Measurements from ENCODE around the gene EIF3K.

Gene EIF3K

DNA sequence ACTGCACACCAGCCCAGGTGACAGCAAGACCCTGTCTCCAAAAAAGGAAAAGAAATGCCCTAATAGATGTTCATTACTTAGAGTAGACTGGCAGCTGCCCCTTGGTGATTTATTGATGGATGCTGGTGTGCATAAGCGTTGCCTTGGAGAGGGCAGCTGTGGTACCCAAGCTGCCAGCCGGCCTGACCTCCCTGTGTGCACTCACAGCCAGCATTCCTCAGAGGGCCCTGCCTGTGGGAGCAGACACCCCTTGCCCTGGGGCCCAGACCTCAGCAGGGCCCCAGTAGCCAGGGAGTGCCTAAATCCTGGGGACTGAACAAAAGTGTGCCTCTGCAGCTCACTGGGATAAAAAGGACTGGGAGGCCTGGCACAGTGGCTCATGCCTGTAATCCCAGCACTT lies 20.7 kb downstream of the EIF3K start:
- no peak overlapping the region for H3K4me3 ChIP-seq (ENCODE audit: low read length)
- no peaks in the 10 kb centered on the region for H3K27me3 ChIP-seq (ENCODE audit: control insufficient read depth, insufficient read depth, low read length)
- no peak overlapping the region for H3K4me2 ChIP-seq (ENCODE audit: low read length)
- H3K36me3 ChIP-seq (ENCODE audit: insufficient read depth, low read length), result peaks cover 18% of the 10 kb centered on the region
- H3K4me1 ChIP-seq (ENCODE audit: control insufficient read depth, insufficient read depth, low read length), result peaks cover 3% of the 10 kb centered on the region
- H3K9me3 ChIP-seq (replicated peaks; ENCODE audit: low read length), result no peaks in the 10 kb centered on the region
- H3K9ac ChIP-seq (ENCODE audit: low read depth, low read length), result no peak overlapping the region

DNA sequence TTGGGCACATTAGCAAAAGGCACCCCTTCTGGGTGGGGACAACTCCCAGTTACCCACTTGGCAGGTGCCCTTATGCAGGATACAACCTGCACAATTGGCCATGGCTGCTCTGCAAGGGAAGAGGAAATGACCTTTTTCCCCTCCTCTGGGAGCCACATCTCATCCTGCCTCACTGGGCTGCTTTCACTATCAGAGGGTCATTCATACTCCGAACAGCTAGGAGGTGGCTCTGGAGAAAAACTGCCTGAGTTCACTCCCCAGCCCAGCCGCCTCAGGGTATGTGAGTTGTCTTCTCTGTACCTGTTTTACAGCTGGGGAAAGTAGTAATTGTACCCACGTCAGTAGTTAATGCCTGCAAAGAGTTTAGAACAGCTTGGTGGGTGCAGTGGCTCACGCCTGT lies 21.4 kb downstream of the EIF3K start:
- no peaks in the 10 kb centered on the region for H3K4me1 ChIP-seq (ENCODE audit: control insufficient read depth, insufficient read depth, low read length)
- H3K4me3 ChIP-seq (ENCODE audit: low read length), result no peak overlapping the region
- no peak overlapping the region for H3K4me2 ChIP-seq (ENCODE audit: low read length)
- no peaks in the 10 kb centered on the region for H3K9me3 ChIP-seq (replicated peaks; ENCODE audit: low read length)
- H3K27me3 ChIP-seq (ENCODE audit: control insufficient read depth, insufficient read depth, low read length), result no peaks in the 10 kb centered on the region
- H3K36me3 ChIP-seq (ENCODE audit: insufficient read depth, low read length), result peaks cover 12% of the 10 kb centered on the region
- no peak overlapping the region for H3K9ac ChIP-seq (ENCODE audit: low read depth, low read length)

DNA sequence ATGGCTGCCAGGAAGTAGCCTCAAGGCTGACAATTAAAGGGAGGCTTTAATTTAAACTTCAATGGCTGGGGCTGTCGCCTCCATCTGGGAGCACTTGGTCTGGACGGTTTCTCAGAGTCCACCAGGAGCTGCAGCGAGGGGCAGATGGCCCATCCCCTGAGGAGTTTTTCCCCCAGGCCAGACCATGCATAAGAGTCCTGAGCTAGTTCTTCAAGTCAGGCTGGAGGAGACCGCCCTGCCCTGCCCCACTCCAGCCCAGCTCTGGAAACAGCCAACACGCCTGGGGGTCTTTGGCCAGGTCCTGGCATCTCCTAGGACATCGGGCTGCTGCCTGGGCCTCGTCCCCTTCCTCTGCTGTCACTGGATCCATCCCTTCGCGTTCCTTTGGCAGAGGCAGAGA lies 23.2 kb downstream of the EIF3K start:
- Histone ChIP-seq H3K9me3 (replicated peaks; ENCODE audit: low read length) (no peaks in the 10 kb centered on the region), H3K4me1 (ENCODE audit: control insufficient read depth, insufficient read depth, low read length) (no peaks in the 10 kb centered on the region), H3K4me3 (ENCODE audit: low read length) (no peak overlapping the region), H3K4me2 (ENCODE audit: low read length) (no peak overlapping the region), H3K9ac (ENCODE audit: low read depth, low read length) (no peak overlapping the region), H3K36me3 (ENCODE audit: insufficient read depth, low read length) (peaks cover 3% of the 10 kb centered on the region), H3K27me3 (ENCODE audit: control insufficient read depth, insufficient read depth, low read length) (no peaks in the 10 kb centered on the region)

DNA sequence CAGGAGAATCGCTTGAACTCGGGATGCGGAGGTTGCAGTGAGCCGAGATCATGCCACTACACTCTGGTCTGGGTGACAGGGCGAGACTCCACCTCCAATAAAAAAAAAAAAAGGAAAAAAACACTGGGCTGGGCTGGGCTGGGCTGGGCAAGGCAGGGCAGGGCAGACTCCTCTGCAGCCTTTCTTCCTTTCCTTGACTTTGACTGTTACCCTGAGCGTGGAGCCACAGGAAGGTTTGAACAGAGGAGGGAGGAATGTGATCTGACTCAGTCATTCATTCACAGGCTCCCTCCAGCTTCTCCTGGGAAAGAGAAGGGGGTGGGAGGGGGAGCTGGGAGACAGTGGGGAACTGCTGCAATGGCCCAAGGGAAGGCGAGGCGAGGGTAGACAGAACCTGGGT lies 25.7 kb downstream of the EIF3K start:
- Histone ChIP-seq H3K9ac (ENCODE audit: low read depth, low read length) (no peak overlapping the region), H3K4me2 (ENCODE audit: low read length) (no peak overlapping the region), H3K9me3 (replicated peaks; ENCODE audit: low read length) (no peaks in the 10 kb centered on the region), H3K27me3 (ENCODE audit: control insufficient read depth, insufficient read depth, low read length) (no peaks in the 10 kb centered on the region), H3K4me1 (ENCODE audit: control insufficient read depth, insufficient read depth, low read length) (no peaks in the 10 kb centered on the region), H3K36me3 (ENCODE audit: insufficient read depth, low read length) (peaks cover 3% of the 10 kb centered on the region), H3K4me3 (ENCODE audit: low read length) (no peak overlapping the region)

DNA sequence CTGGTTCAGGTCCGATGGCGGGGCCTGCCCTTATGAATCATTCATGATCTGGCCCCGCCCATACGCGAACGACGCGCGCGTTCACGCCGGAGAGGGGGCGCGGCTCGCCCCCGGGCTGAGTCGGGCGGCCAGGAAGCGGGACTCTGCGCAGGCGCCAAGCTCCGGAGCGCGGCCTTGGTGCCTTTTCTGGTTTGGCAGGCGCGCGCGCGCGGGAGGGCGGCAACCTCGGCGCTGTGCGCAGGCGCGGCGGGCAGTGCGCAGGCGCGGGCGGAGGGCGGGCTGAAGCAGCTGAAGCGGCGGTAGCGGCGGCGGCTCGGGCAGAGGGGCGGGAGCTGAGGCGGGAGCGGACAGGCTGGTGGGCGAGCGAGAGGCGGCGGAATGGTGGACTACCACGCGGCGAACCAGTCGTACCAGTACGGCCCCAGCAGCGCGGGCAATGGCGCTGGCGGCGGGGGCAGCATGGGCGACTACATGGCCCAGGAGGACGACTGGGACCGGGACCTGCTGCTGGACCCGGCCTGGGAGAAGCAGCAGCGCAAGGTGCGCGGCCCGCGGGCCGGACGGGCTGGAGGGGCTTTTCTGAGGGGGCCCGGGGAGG lies 28.5 kb downstream of the EIF3K start, which contains the start of gene ACTN4:
ACTN4 (plus strand) TSS at position 282 of the 598 bp plus-strand sequence; CDS start at position 379, 97 bp downstream.
- peak within 1 kb of the TSS; percentile 97 for H3K4me2 ChIP-seq (ENCODE audit: low read length)
- H3K4me3 ChIP-seq (ENCODE audit: low read length), result peak within 1 kb of the TSS; percentile 97
- no peaks in the 10 kb centered on the region for H3K27me3 ChIP-seq (ENCODE audit: control insufficient read depth, insufficient read depth, low read length)
- peaks cover 11% of the 10 kb centered on the region for H3K36me3 ChIP-seq (ENCODE audit: insufficient read depth, low read length)
- H3K4me1 ChIP-seq (ENCODE audit: control insufficient read depth, insufficient read depth, low read length), result peaks cover 27% of the 10 kb centered on the region
- H3K9ac ChIP-seq (ENCODE audit: low read depth, low read length), result peak within 1 kb of the TSS; percentile 99
- H3K9me3 ChIP-seq (replicated peaks; ENCODE audit: low read length), result no peaks in the 10 kb centered on the region

DNA sequence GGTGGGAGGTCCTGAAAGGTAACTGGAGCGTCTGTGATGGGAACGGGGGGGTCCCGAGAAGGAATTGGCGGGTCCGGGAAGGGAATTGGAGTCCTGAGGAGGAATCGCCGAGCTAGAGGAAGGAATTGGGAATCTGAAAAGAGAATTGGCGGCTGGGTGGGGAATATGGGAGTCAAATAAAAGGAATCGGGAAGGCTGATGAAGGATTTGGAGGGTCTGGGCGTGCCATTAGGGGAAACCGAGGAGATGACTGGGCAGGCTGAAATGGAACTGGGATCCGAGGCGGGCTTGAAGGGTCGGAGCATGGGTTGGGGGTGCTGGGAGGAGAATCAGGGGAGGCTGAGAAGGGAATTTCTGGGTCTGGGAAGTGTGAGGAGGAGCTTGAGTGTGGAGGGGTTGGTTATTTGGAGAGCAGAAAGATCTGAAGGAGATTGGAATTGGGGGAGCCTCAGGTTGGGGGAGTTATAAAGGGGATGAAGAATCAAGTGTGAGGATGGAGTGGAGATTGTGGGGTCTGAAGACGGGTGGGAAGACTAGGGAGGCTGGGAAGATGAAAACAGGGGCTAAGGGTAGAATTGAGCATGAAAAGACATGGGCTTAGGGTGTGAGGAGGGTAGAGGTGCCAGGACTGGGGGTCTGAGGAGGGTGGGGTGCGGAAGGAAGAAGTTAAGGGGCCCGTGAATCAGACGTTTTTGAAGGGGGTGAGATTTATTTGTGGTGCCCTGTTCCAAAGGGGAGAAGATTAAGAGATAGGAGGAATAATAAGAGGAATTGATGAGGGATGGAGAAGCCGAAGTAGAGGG lies 29.2 kb downstream of the EIF3K start:
- H3K9ac ChIP-seq (ENCODE audit: low read depth, low read length), result peak overlapping the region; percentile 99
- peak overlapping the region; percentile 97 for H3K4me3 ChIP-seq (ENCODE audit: low read length)
- peaks cover 34% of the 10 kb centered on the region for H3K4me1 ChIP-seq (ENCODE audit: control insufficient read depth, insufficient read depth, low read length)
- peaks cover 11% of the 10 kb centered on the region for H3K36me3 ChIP-seq (ENCODE audit: insufficient read depth, low read length)
- no peaks in the 10 kb centered on the region for H3K27me3 ChIP-seq (ENCODE audit: control insufficient read depth, insufficient read depth, low read length)
- H3K9me3 ChIP-seq (replicated peaks; ENCODE audit: low read length), result no peaks in the 10 kb centered on the region
- peak overlapping the region; percentile 97 for H3K4me2 ChIP-seq (ENCODE audit: low read length)

DNA sequence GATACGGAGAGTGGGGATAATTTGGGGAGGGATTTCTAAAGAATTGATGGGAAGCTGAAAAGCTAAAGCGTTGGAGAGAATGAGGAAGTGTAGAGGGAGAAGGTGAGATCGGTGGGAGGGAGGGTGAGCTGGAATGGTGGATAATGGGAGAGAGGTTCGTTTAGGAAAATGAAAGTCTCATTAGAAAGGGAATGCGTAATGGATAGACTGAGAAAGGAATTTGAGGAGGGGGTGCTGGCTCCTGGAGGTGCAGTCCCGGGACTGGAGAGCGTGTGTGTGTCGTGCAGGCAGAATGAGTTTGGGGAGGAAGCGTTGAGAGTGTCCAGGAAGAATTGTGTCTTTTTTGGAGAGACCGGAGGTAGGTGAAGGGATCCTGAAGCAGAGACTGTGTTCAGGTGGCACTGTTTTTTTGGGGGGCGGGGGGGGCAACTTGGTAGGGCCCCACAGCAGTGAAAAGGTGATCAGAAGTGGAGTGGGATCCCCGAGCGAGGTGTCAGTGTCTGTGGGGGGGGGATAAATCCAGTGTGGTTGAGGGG lies 29.8 kb downstream of the EIF3K start:
- peak overlapping the region; percentile 97 for H3K4me2 ChIP-seq (ENCODE audit: low read length)
- H3K4me1 ChIP-seq (ENCODE audit: control insufficient read depth, insufficient read depth, low read length), result peaks cover 40% of the 10 kb centered on the region
- H3K4me3 ChIP-seq (ENCODE audit: low read length), result peak overlapping the region; percentile 97
- peak overlapping the region; percentile 99 for H3K9ac ChIP-seq (ENCODE audit: low read depth, low read length)
- peaks cover 13% of the 10 kb centered on the region for H3K36me3 ChIP-seq (ENCODE audit: insufficient read depth, low read length)
- H3K27me3 ChIP-seq (ENCODE audit: control insufficient read depth, insufficient read depth, low read length), result no peaks in the 10 kb centered on the region
- no peaks in the 10 kb centered on the region for H3K9me3 ChIP-seq (replicated peaks; ENCODE audit: low read length)

DNA sequence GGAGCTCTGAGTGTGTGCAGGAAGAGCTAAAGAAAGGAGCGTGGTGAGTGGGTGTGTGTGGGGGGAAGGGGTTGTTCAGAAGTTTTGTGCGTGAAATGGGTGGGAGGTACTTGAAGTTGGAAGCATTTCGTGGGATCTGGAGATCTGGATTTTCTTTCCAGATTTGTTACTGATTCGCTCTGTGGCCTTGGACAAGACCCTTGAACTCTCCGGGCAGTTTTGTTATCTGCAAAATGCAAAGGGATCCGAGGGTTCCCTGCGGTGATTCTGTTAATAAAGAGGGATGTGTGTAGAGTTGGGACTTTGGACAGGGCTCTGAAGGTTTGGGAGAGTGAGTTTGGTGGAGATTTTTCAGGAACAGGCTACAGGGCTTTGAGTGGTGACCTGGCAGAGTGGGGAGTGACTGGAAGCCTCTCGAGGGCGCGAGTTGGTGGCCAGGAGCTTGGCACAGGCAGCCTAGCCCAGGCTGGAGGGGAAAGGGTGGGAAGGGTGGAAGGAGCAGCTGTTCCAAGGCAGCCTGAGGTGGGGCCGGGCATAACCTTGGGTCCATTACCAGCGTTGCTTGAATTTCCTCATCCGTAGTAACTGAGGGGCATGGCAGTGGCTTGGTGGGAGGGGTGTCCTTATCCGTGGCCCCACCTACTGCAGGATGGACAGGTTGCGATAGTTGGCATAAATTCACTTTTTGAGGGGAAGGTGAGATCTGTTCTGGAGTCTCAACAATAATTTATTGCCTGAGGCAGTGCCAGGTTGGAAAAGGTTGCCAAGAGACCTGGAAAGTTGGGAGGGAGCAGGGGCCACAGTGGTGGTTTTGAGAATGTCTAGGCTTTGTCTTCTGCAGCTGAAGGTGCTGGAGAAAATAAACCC lies 30.6 kb downstream of the EIF3K start:
- H3K27me3 ChIP-seq (ENCODE audit: control insufficient read depth, insufficient read depth, low read length), result no peaks in the 10 kb centered on the region
- peaks cover 47% of the 10 kb centered on the region for H3K4me1 ChIP-seq (ENCODE audit: control insufficient read depth, insufficient read depth, low read length)
- H3K36me3 ChIP-seq (ENCODE audit: insufficient read depth, low read length), result peaks cover 16% of the 10 kb centered on the region
- peak overlapping the region; percentile 97 for H3K4me3 ChIP-seq (ENCODE audit: low read length)
- peak overlapping the region; percentile 99 for H3K9ac ChIP-seq (ENCODE audit: low read depth, low read length)
- H3K9me3 ChIP-seq (replicated peaks; ENCODE audit: low read length), result no peaks in the 10 kb centered on the region
- H3K4me2 ChIP-seq (ENCODE audit: low read length), result peak overlapping the region; percentile 97

DNA sequence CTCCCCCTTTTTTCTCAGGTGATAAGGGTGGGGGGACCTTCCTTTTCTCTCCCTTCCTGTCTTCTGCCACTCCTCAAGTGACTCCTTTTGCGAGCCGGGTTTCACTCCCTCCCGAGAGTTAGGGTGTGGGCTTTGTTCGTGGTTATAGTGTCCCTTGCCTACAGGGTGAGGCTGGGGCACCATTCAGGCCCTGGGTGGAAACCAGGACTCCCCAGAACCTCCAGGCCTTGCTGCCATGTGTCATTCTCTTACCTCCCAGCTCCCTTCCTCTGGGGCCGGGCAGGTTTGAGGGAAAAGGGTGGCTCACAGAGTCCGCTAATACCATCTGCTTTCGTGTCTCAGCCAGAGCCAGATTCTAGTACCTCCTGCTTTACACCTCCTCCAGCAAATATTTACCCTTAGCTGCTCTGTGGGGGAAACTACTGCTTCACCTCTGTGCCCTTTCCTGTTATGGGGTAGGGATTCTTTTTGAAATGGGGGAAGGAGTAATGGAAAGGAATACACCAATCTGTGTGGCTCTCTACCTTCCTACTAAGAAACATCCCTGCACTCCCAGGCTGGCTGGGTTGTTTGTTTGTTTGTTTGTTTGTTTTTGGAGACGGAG lies 31.3 kb downstream of the EIF3K start:
- Histone ChIP-seq H3K27me3 (ENCODE audit: control insufficient read depth, insufficient read depth, low read length) (no peaks in the 10 kb centered on the region), H3K4me3 (ENCODE audit: low read length) (peak overlapping the region; percentile 97), H3K4me2 (ENCODE audit: low read length) (peak overlapping the region; percentile 97), H3K36me3 (ENCODE audit: insufficient read depth, low read length) (peaks cover 23% of the 10 kb centered on the region), H3K9me3 (replicated peaks; ENCODE audit: low read length) (no peaks in the 10 kb centered on the region), H3K4me1 (ENCODE audit: control insufficient read depth, insufficient read depth, low read length) (peaks cover 55% of the 10 kb centered on the region), H3K9ac (ENCODE audit: low read depth, low read length) (peak overlapping the region; percentile 99)

DNA sequence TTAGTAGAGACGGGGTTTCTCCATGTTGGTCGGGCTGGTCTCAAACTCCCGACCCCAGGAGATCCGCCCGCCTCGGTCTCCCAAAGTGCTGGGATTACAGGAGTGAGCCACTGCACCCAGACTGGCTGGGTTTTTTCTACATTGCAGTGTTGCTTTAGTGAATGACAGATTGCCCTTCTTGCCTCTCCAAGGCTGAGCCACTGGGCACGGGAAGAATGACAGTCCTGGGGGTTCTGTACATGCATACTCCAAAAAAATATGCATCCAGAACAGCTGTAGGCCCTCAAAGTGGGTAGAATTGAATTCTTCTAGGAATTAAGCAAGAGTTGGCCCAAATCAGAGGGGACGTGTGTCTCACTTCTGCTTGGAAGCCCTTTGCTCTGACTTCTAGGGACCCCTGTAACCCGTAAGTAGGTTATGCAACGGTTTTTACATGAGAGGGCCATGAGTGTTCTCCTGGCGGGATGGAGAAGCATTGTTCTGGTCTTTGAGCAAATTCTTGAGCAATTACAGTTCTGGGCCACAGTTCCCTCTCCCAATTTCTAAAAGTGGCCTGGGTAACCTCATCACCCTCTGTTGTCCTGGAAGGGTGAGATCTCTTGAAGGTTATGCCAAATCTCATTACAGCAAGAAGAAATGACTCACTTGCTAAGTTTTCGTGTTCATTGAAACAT lies 32.1 kb downstream of the EIF3K start:
- H3K4me2 ChIP-seq (ENCODE audit: low read length), result peak overlapping the region; percentile 97
- no peaks in the 10 kb centered on the region for H3K9me3 ChIP-seq (replicated peaks; ENCODE audit: low read length)
- H3K4me3 ChIP-seq (ENCODE audit: low read length), result peak overlapping the region; percentile 97
- peaks cover 27% of the 10 kb centered on the region for H3K36me3 ChIP-seq (ENCODE audit: insufficient read depth, low read length)
- H3K9ac ChIP-seq (ENCODE audit: low read depth, low read length), result peak overlapping the region; percentile 99
- peaks cover 62% of the 10 kb centered on the region for H3K4me1 ChIP-seq (ENCODE audit: control insufficient read depth, insufficient read depth, low read length)
- no peaks in the 10 kb centered on the region for H3K27me3 ChIP-seq (ENCODE audit: control insufficient read depth, insufficient read depth, low read length)
